Liver (tissue), 9 donors: ENCODE data around the gene FGR. TPM values are rescaled to one million over a fixed set of nuclear protein-coding genes. Genes with fewer than 3 reads are reported as not detected.

ENCODE experiments used
- DNase-seq: peaks from one replicate; pipeline ENCODE4 v3.0.0-alpha.2; 2017; ENCODE audit warnings: low spot score
- H3K27ac ChIP-seq, 2 donors: one replicate each; pipeline ENCODE4 v1.7.0; 2013; ENCODE audit warnings: inconsistent platforms in 2 of 2, low read length in 2 of 2, control low read depth in 1 of 2, low read depth in 1 of 2, mild to moderate bottlenecking in 1 of 2
- H3K27me3 ChIP-seq, 4 donors: one replicate each; pipeline versions ENCODE4 v1.6.1 to v1.7.0; 2013; ENCODE audit warnings: low read length in 3 of 4, inconsistent platforms in 1 of 4, mild to moderate bottlenecking in 1 of 4, moderate library complexity in 1 of 4; ENCODE audit not compliant: control insufficient read depth in 4 of 4, insufficient read depth in 4 of 4
- H3K36me3 ChIP-seq, 4 donors: one replicate each; pipeline versions ENCODE4 v1.6.1 to v1.7.0; 2013; ENCODE audit warnings: low read length in 3 of 4, mild to moderate bottlenecking in 3 of 4, low read depth in 1 of 4, moderate library complexity in 1 of 4; ENCODE audit not compliant: control insufficient read depth in 4 of 4, insufficient read depth in 3 of 4
- H3K4me1 ChIP-seq, 4 donors: one replicate each; pipeline versions ENCODE4 v1.6.1 to v1.7.0; 2013; ENCODE audit warnings: low read length in 3 of 4, mild to moderate bottlenecking in 3 of 4, moderate library complexity in 1 of 4; ENCODE audit not compliant: control insufficient read depth in 4 of 4, insufficient read depth in 4 of 4
- H3K4me3 ChIP-seq, 3 donors: one replicate each; pipeline versions ENCODE4 v1.6.1 to v1.7.0; 2013; ENCODE audit warnings: low read length in 3 of 3, control low read depth in 1 of 3, low read depth in 1 of 3, mild to moderate bottlenecking in 1 of 3
- H3K9ac ChIP-seq, 2 donors: one replicate each; pipeline ENCODE4 v1.7.0; 2013; ENCODE audit warnings: low read length in 2 of 2, mild to moderate bottlenecking in 2 of 2, moderate library complexity in 2 of 2, control low read depth in 1 of 2, low read depth in 1 of 2
- H3K9me3 ChIP-seq, 4 donors: one replicate each; pipeline versions ENCODE4 v1.6.1 to v1.7.0; 2013; ENCODE audit warnings: low read length in 3 of 4; ENCODE audit not compliant: control insufficient read depth in 4 of 4
- EGR1 ChIP-seq, 2 donors: IDR thresholded peaks; 2 replicates each; pipeline ENCODE4 v1.6.1; 2016 to 2018; ENCODE audit warnings: antibody characterized with exemption in 2 of 2, low read depth in 2 of 2
- FOXA1 ChIP-seq: IDR thresholded peaks from 2 replicates; pipeline ENCODE4 v1.6.1; 2016; ENCODE audit warnings: antibody characterized with exemption
- FOXA2 ChIP-seq: IDR thresholded peaks from 2 replicates; pipeline ENCODE4 v1.6.1; 2016; ENCODE audit warnings: antibody characterized with exemption
- GABPA ChIP-seq, 2 donors: IDR thresholded peaks in 1 of 2; conservative IDR thresholded peaks in 1 of 2; 2 replicates each; pipeline ENCODE4 v1.6.1; 2016; ENCODE audit warnings: antibody characterized with exemption in 2 of 2, mild to moderate bottlenecking in 1 of 2, moderate library complexity in 1 of 2
- HNF4A ChIP-seq, 2 donors: conservative IDR thresholded peaks; 2 replicates each; pipeline ENCODE4 v1.6.1; 2016; ENCODE audit warnings: antibody characterized with exemption in 2 of 2, mild to moderate bottlenecking in 2 of 2
- HNF4G ChIP-seq: IDR thresholded peaks from 2 replicates; pipeline ENCODE4 v1.6.1; 2016; ENCODE audit warnings: antibody characterized with exemption
- NR2F2 ChIP-seq: IDR thresholded peaks from 2 replicates; pipeline ENCODE4 v1.6.1; 2016; ENCODE audit warnings: antibody characterized with exemption
- RXRA ChIP-seq, 2 donors: IDR thresholded peaks; 2 replicates each; pipeline ENCODE4 v1.6.1; 2017 to 2018; ENCODE audit warnings: antibody characterized with exemption in 2 of 2, mild to moderate bottlenecking in 1 of 2
- SP1 ChIP-seq: IDR thresholded peaks from 2 replicates; pipeline ENCODE4 v1.6.1; 2018; ENCODE audit warnings: antibody characterized with exemption, mild to moderate bottlenecking
- TAF1 ChIP-seq: conservative IDR thresholded peaks from 2 replicates; pipeline ENCODE4 v1.6.1; 2016; ENCODE audit warnings: antibody characterized with exemption, mild to moderate bottlenecking
- YY1 ChIP-seq: IDR thresholded peaks from 2 replicates; pipeline ENCODE4 v1.6.1; 2016; ENCODE audit warnings: antibody characterized with exemption, mild to moderate bottlenecking
- WGBS: extraction: QIAGEN DNeasy Blood & Tissue Kit; methylation state at CpG from one replicate; pipeline ENCODE4 v1.1.7; 2013; 5-methylcytosine and 5-hydroxymethylcytosine counted together
- polyA plus RNA-seq, 2 donors: library from polyadenylated mRNA; stranded (reverse) in 1 of 2; unstranded in 1 of 2; fragments of 200-250 nt in 1 of 2; fragments of >200 nt in 1 of 2; fragmentation: Nextera tagmentation in 1 of 2; extraction: Ambion mirVana in 1 of 2; gene quantifications; one replicate each; pipeline versions ENCODE4 v1.2.1 to v1.2.3, GENCODE V29; 2013 to 2015
- total RNA-seq, 2 donors: library from RNA; depleted of rRNA; stranded (reverse); fragments of >200 nt; gene quantifications; one replicate each; pipeline ENCODE4 v1.2.3, GENCODE V29; 2014
- TF ChIP-seq, protein P1 (sequence below): IDR thresholded peaks from 2 replicates; pipeline ENCODE4 v1.6.1; 2016; ENCODE audit warnings: antibody characterized with exemption
- TF ChIP-seq, protein P2 (sequence below): fragments of 150-350 bp; IDR thresholded peaks from 2 replicates; pipeline ENCODE4 v1.5.1; 2017; ENCODE audit warnings: improper control_type of control experiment, low read depth, low read length; ENCODE audit not compliant: missing input control
- TF ChIP-seq, protein P3 (sequence below): IDR thresholded peaks from 2 replicates; pipeline ENCODE4 v1.6.1; 2016; ENCODE audit warnings: antibody characterized with exemption
- TF ChIP-seq, protein P4 (sequence below): IDR thresholded peaks from 2 replicates; pipeline ENCODE4 v1.6.1; 2016; ENCODE audit warnings: antibody characterized with exemption
- donor health status: healthy.
- donor health status: healthy.
- donor health status: healthy.
- donor health status: healthy.
- donor health status: healthy.

FGR gene
- total and polyA plus RNA-seq, 4 donors: 2.8 to 20.2 (median 6.2) TPM

DNA sequence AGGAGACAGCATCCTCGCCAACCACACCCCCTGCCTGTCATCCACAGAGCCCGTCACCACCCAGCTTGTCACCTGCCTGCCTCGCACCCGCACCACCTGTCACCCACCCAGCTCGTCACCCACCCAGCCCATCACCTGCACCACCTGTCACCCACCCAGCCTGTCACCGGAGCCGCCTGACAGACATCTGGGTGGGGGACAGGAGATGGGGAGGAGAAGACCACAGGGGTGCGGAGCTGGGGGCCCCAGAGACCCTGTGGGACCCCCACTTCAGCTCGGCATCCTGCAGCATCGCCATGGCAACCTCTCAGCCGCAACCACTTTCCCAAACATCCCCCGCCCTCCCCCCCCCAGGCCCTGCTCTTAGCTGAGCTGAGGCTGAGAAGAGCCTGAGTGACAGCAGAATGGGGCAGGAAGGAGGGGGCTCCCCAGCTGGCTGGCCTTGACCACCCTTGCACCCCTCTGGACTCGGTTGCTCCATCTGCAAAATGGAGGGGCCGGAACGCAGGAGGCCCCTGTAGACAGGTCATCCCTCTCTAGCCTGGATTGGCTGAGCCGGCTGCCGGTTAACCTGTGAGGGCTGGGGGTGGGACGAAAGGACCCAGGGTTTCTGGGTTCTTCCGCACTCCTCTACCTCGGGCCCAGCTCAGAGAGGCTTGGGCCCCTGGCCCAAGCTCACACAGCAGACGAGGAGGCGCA, 42.6 kb downstream of the FGR start (continued):
- TF ChIP-seq, protein P1, sequence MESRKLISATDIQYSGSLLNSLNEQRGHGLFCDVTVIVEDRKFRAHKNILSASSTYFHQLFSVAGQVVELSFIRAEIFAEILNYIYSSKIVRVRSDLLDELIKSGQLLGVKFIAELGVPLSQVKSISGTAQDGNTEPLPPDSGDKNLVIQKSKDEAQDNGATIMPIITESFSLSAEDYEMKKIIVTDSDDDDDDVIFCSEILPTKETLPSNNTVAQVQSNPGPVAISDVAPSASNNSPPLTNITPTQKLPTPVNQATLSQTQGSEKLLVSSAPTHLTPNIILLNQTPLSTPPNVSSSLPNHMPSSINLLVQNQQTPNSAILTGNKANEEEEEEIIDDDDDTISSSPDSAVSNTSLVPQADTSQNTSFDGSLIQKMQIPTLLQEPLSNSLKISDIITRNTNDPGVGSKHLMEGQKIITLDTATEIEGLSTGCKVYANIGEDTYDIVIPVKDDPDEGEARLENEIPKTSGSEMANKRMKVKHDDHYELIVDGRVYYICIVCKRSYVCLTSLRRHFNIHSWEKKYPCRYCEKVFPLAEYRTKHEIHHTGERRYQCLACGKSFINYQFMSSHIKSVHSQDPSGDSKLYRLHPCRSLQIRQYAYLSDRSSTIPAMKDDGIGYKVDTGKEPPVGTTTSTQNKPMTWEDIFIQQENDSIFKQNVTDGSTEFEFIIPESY: no peak
- no peak for TF ChIP-seq FOXA1
- no peak for TF ChIP-seq EGR1 (IDR thresholded peaks at IDR 0.05; ENCODE audit: low read depth in 2 of 2)
- TF ChIP-seq YY1: no peak

DNA sequence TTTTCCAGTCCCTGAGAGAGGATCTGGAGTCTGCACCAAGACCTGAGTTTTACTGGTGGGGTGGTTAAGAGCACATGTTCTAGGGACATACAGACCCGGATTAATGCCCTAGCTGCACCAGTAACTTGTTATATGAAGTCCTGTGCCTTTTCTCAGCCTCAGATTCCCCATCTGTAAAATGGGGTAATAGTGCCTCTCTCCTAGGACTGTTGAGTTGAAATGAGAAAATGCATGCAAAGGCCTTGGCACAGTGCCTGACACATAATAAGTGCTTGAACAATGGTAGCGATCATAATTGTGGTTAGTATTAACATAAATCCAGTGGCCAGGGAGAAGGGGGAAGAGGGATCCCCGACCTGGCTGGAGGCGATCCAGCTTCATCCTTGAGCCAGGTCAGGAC, 43.4 kb downstream of the FGR start:
- no peaks in the 10 kb centered on the region for H3K9me3 ChIP-seq
- no peak overlapping the region for H3K27ac ChIP-seq
- DNase-seq: no peak
- WGBS: 83% methylated on average over 4 of the region's 4 CpGs
- H3K36me3 ChIP-seq: no peaks in the 10 kb centered on the region
- no peak overlapping the region for H3K9ac ChIP-seq
- no peaks in the 10 kb centered on the region for H3K27me3 ChIP-seq
- no peak overlapping the region for H3K4me3 ChIP-seq
- TF ChIP-seq FOXA1 (no peak), NR2F2 (no peak), RXRA (IDR thresholded peaks at IDR 0.05) (no peak), FOXA2 (no peak), TAF1 (no peak), HNF4A (conservative IDR thresholded peaks at IDR 0.05) (no peak), SP1 (no peak), YY1 (no peak), GABPA (IDR thresholded peaks at IDR 0.05 in 1 of 2, conservative IDR thresholded peaks at IDR 0.05 in 1 of 2) (no peak), EGR1 (IDR thresholded peaks at IDR 0.05; ENCODE audit: low read depth in 2 of 2) (no peak)
- TF ChIP-seq, protein P2, sequence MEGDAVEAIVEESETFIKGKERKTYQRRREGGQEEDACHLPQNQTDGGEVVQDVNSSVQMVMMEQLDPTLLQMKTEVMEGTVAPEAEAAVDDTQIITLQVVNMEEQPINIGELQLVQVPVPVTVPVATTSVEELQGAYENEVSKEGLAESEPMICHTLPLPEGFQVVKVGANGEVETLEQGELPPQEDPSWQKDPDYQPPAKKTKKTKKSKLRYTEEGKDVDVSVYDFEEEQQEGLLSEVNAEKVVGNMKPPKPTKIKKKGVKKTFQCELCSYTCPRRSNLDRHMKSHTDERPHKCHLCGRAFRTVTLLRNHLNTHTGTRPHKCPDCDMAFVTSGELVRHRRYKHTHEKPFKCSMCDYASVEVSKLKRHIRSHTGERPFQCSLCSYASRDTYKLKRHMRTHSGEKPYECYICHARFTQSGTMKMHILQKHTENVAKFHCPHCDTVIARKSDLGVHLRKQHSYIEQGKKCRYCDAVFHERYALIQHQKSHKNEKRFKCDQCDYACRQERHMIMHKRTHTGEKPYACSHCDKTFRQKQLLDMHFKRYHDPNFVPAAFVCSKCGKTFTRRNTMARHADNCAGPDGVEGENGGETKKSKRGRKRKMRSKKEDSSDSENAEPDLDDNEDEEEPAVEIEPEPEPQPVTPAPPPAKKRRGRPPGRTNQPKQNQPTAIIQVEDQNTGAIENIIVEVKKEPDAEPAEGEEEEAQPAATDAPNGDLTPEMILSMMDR: no peak
- TF ChIP-seq, protein P1: no peak
- TF ChIP-seq, protein P3, sequence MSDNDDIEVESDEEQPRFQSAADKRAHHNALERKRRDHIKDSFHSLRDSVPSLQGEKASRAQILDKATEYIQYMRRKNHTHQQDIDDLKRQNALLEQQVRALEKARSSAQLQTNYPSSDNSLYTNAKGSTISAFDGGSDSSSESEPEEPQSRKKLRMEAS: no peak
- peaks cover 0 to 24% (median 3%) of the 10 kb centered on the region in 4 donors for H3K4me1 ChIP-seq

DNA sequence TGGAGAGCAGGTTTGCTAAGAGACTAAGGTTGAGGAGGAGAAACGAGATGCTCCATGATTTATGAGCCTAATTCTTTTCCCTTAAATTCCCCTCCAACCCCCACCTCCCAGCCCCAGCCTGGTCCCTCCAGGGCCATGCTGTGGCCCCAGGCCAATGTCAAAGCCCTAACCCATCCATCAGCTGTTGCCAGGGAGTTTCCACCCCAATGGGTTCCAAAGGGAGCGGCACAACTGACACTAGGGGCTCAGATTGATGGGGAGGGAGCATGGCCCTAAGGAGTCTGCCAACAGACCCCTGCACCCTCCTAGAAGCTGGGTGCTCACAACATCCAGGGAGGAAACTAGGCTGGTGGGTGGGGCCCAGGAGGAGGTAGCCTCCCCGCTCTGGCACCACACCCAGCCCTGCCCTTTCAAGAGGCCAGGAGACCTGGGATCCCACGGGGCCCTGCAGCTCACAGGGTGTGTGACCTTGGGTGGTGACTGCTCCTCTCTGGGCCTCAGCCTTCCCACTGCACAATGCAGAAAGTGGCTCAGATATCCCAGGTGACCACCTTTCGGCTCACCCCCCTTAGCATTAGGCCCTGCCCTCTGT, 44.0 kb downstream of the FGR start:
- Histone ChIP-seq H3K27me3 (no peaks in the 10 kb centered on the region), H3K4me1 (peaks cover 0 to 20% (median 3%) of the 10 kb centered on the region in 4 donors), H3K9me3 (no peaks in the 10 kb centered on the region), H3K36me3 (no peaks in the 10 kb centered on the region), H3K27ac (no peak overlapping the region), H3K9ac (no peak overlapping the region), H3K4me3 (no peak overlapping the region)
- TF ChIP-seq TAF1: no peak
- no peak for TF ChIP-seq FOXA2
- TF ChIP-seq HNF4G: no peak
- TF ChIP-seq, protein P4, sequence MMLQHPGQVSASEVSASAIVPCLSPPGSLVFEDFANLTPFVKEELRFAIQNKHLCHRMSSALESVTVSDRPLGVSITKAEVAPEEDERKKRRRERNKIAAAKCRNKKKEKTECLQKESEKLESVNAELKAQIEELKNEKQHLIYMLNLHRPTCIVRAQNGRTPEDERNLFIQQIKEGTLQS: no peak
- WGBS: 79% methylated on average over 5 of the region's 5 CpGs
- no peak for DNase-seq
